Measurements from ENCODE around the gene USHBP1. TPM values are rescaled to one million over a fixed set of nuclear protein-coding genes. Genes with fewer than 3 reads are reported as not detected.

USHBP1 gene
- total RNA-seq, 4 donors from 2014 or later: 8.9 to 24.3 (median 11.1) TPM

- Histone ChIP-seq H3K4me1 (peaks cover 17% of the 10 kb centered on the region in 2 donors), H3K27ac (peak within 1 kb of the TSS; percentile 88 to 97 (median 88)), H3K27me3 (no peaks in the 10 kb centered on the region), H3K36me3 (peaks cover 0 to 5% of the 10 kb centered on the region in 2 donors), H3K9me3 (no peaks in the 10 kb centered on the region), H3K4me3 (replicated peaks in 1 of 3) (peak within 1 kb of the TSS; percentile 8 to 73 (median 50))
- WGBS, 2 donors: 0 to 5% methylated on average over 10 to 47 of the region's 90 CpGs
- peak; percentile 99 to 100 for DNase-seq
- TF ChIP-seq, protein P1, sequence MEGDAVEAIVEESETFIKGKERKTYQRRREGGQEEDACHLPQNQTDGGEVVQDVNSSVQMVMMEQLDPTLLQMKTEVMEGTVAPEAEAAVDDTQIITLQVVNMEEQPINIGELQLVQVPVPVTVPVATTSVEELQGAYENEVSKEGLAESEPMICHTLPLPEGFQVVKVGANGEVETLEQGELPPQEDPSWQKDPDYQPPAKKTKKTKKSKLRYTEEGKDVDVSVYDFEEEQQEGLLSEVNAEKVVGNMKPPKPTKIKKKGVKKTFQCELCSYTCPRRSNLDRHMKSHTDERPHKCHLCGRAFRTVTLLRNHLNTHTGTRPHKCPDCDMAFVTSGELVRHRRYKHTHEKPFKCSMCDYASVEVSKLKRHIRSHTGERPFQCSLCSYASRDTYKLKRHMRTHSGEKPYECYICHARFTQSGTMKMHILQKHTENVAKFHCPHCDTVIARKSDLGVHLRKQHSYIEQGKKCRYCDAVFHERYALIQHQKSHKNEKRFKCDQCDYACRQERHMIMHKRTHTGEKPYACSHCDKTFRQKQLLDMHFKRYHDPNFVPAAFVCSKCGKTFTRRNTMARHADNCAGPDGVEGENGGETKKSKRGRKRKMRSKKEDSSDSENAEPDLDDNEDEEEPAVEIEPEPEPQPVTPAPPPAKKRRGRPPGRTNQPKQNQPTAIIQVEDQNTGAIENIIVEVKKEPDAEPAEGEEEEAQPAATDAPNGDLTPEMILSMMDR (IDR thresholded peaks at IDR 0.05): peak in 1 of 6 experiments; percentile 18
- TF ChIP-seq POLR2A (IDR thresholded peaks at IDR 0.05): peak in 1 of 2 donors; percentile 92
- intact Hi-C loops (cut with DNase I): no loop called here
Observed at GRCh38 chr19:17226002-17226933, 38.3 kb downstream of the USHBP1 start, which contains the start of gene OCEL1. Gene OCEL1, plus strand, starts transcription at chr19:17226226. Its CDS starts 22 bp downstream, at chr19:17226248.

GRCh38 chr19:17225053-17225452 lies 39.5 kb downstream of the USHBP1 start:
- WGBS, 2 donors: 87 to 88% methylated on average over 10 of the region's 10 CpGs

DNA sequence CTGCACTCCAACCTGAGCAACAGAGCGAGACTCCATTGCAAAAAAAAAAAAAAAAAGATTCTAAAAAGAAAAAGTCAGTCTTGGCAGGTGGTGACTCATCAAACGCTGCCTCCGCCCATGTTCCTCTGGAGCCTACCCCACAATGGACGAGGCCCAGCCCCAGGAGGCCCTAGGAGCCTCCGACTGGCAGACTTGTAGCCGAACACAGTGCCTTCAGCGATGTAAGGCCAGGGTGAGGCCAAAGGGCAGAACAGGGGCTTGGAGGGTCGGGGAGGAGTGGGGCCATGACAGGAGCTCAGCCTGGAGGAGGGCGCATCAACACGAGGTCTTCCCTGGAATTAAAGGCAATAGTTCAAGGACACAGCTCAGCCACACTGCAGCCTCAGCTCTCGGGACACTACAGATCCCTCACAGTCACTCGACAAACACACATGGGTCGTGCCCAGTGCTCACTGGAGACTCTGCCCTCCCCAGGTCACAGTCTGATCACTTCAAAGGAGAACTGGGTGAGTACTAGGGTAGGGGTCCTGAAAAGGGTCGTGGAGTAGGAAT lies 44.3 kb downstream of the USHBP1 start:
- Histone ChIP-seq H3K4me1 (peaks cover 6% of the 10 kb centered on the region in 2 donors), H3K36me3 (peaks cover 5 to 14% of the 10 kb centered on the region in 2 donors), H3K27ac (no peak overlapping the region), H3K9me3 (no peaks in the 10 kb centered on the region), H3K4me3 (replicated peaks in 1 of 3) (no peak overlapping the region), H3K27me3 (no peaks in the 10 kb centered on the region)
- WGBS, 2 donors: 65 to 72% methylated on average over 11 to 14 of the region's 14 CpGs
- DNase-seq: no peak
- intact Hi-C loops (cut with DNase I): no loop called here
- TF ChIP-seq, protein P1 (IDR thresholded peaks at IDR 0.05): no peak
- no peak for TF ChIP-seq POLR2A (IDR thresholded peaks at IDR 0.05)

More at GRCh38 chr19:17225053-17225452, 39.5 kb downstream of the USHBP1 start:
- H3K4me1 ChIP-seq: peaks cover 17% of the 10 kb centered on the region in 2 donors
- H3K9me3 ChIP-seq: no peaks in the 10 kb centered on the region
- no peak overlapping the region for H3K27ac ChIP-seq
- no peaks in the 10 kb centered on the region for H3K27me3 ChIP-seq
- TF ChIP-seq, protein P1 (IDR thresholded peaks at IDR 0.05): no peak
- no peak for TF ChIP-seq POLR2A (IDR thresholded peaks at IDR 0.05)
- peaks cover 0 to 5% of the 10 kb centered on the region in 2 donors for H3K36me3 ChIP-seq
- no peak overlapping the region for H3K4me3 ChIP-seq (replicated peaks in 1 of 3)
- intact Hi-C loops (cut with DNase I): no loop called here
- DNase-seq: no peak

DNA sequence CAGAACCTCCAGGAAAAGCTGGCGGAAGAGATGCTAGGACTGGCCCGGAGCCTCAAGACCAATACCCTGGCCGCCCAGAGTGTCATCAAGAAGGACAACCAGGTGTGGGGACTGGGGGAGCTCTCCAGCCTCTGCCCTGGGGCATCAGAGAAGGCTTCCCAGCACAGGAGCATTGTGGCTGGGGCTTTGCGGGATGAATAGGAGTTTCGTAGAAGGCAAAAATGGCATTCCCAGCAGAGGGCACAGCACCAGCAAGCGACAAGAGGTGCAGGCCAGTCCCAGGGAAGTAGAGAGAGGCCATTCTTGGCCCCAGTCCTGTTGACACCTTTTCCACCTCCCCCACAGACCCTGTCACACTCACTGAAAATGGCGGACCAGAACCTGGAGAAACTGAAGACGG lies 45.3 kb downstream of the USHBP1 start:
- no peak for DNase-seq
- WGBS, 2 donors: 96 to 98% methylated on average over 8 of the region's 8 CpGs
- peaks cover 8 to 12% of the 10 kb centered on the region in 2 donors for H3K4me1 ChIP-seq
- no peak overlapping the region for H3K27ac ChIP-seq
- peaks cover 5 to 14% of the 10 kb centered on the region in 2 donors for H3K36me3 ChIP-seq
- H3K9me3 ChIP-seq: no peaks in the 10 kb centered on the region
- H3K4me3 ChIP-seq (replicated peaks in 1 of 3): no peak overlapping the region
- intact Hi-C loops (cut with DNase I): loop anchor here (10.0 kb wide), 2 partner anchors 46 to 144 kb away; partner anchors contain the start of genes BABAM1, HAUS8, MYO9B and USHBP1
- TF ChIP-seq, protein P1 (IDR thresholded peaks at IDR 0.05): no peak
- TF ChIP-seq POLR2A (IDR thresholded peaks at IDR 0.05): no peak
- no peaks in the 10 kb centered on the region for H3K27me3 ChIP-seq

All from thyroid gland (tissue), 4 donors.